ENCODE measurements around the gene MED12.

DNA sequence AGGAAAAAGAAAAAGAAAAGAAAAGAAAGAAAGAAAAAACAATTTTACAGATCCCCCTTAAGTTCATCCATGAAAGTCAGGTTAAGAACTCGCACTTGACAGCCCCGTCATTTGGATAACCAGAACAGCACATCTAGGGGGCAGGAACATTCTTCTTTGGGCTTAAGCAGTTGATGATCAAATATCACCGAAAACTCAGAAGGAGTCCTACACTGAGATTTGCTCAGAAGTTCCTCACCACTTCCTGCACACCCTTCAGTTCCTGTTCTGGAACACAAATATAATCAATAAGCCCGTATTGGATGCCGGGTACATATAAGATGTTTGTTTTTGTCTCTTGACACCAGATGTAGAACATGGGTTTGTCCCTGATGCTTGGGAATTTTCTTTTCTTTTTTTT, 40.9 kb downstream of the MED12 start:
- TF ChIP-seq, protein P1, sequence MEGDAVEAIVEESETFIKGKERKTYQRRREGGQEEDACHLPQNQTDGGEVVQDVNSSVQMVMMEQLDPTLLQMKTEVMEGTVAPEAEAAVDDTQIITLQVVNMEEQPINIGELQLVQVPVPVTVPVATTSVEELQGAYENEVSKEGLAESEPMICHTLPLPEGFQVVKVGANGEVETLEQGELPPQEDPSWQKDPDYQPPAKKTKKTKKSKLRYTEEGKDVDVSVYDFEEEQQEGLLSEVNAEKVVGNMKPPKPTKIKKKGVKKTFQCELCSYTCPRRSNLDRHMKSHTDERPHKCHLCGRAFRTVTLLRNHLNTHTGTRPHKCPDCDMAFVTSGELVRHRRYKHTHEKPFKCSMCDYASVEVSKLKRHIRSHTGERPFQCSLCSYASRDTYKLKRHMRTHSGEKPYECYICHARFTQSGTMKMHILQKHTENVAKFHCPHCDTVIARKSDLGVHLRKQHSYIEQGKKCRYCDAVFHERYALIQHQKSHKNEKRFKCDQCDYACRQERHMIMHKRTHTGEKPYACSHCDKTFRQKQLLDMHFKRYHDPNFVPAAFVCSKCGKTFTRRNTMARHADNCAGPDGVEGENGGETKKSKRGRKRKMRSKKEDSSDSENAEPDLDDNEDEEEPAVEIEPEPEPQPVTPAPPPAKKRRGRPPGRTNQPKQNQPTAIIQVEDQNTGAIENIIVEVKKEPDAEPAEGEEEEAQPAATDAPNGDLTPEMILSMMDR (conservative IDR thresholded peaks at IDR 0.05; ENCODE audit: low read length), result no peak
- no peak for TF ChIP-seq EZH2phosphoT487 (IDR thresholded peaks at IDR 0.05; ENCODE audit: borderline replicate concordance)

All from Loucy (cell line).